SK-MEL-5 (cell line): ENCODE data around the gene ANKRD33B. TPM values are rescaled to one million over a fixed set of nuclear protein-coding genes. Genes with fewer than 3 reads are reported as not detected.

Experiments
- DNase-seq: peaks from one replicate; pipeline ENCODE4 v3.0.0-alpha.2; 2016; ENCODE audit warnings: low read depth, low spot score
- in situ Hi-C: cut with HindIII; loops from 2 replicates; pipeline ENCODE4 v1.10.0; 2016; ENCODE audit warnings: low sequenced_read_pairs, high pct_unique_total_duplicates, low pct_unique_long_range_greater_than_20kb
- small RNA-seq, 2 experiments: library from RNA; depleted of rRNA; stranded (forward); fragments of <200 nt; gene quantifications; one replicate each; pipeline ENCODE3, GENCODE V24; 2014
- total RNA-seq: library from RNA; depleted of rRNA; stranded (reverse); fragments of >200 nt; shearing (Covaris generic); gene quantifications from 2 replicates; pipeline ENCODE4 v1.2.3, GENCODE V29; 2014; rRNA removed

Gene ANKRD33B
- total RNA-seq, 1 experiment from 2014 or later = 1.3 TPM

GRCh38 chr5:10701567-10702039, 137.7 kb downstream of the ANKRD33B start:
- peak; percentile 77 for DNase-seq
- in situ Hi-C loops = no loop called here

GRCh38 chr5:10702040-10702629, 138.3 kb downstream of the ANKRD33B start:
- no peak for DNase-seq
- in situ Hi-C loops = no loop called here

GRCh38 chr5:10702911-10703491, 139.1 kb downstream of the ANKRD33B start:
- no peak for DNase-seq
- in situ Hi-C loops = no loop called here

GRCh38 chr5:10703676-10704075, 139.8 kb downstream of the ANKRD33B start:
- in situ Hi-C loops = no loop called here

GRCh38 chr5:10704949-10705621, 141.2 kb downstream of the ANKRD33B start:
- in situ Hi-C loops = no loop called here
- DNase-seq = peak; percentile 41

More at GRCh38 chr5:10703676-10704075, 139.8 kb downstream of the ANKRD33B start:
- DNase-seq = no peak

- in situ Hi-C loops = no loop called here
- DNase-seq = no peak
Observed at GRCh38 chr5:10705747-10706146, 141.9 kb downstream of the ANKRD33B start.

GRCh38 chr5:10706326-10706725, 142.5 kb downstream of the ANKRD33B start:
- no peak for DNase-seq
- in situ Hi-C loops = no loop called here

Small RNAs within 50 kb of the gene (small RNA-seq; reads per million reads assigned to genes)
- gene AC012629.4 = 0 reads per million in 2 experiments
- 0 to 0.05 reads per million in 2 experiments for gene AC112200.1

Other genes with a start within 250 kb of the ANKRD33B start
- 73.0 and 75.8 TPM in 2 replicates for gene MARCHF6, start 210.4 kb upstream of the ANKRD33B start, total RNA-seq
- 0.83 and 1.2 TPM in 2 replicates for gene ROPN1L, start 122.2 kb upstream of the ANKRD33B start, total RNA-seq
- 17.1 and 17.6 TPM in 2 replicates for gene DAP, start 197.2 kb downstream of the ANKRD33B start, total RNA-seq